ENCODE measurements around the gene CATSPER4.

DNA sequence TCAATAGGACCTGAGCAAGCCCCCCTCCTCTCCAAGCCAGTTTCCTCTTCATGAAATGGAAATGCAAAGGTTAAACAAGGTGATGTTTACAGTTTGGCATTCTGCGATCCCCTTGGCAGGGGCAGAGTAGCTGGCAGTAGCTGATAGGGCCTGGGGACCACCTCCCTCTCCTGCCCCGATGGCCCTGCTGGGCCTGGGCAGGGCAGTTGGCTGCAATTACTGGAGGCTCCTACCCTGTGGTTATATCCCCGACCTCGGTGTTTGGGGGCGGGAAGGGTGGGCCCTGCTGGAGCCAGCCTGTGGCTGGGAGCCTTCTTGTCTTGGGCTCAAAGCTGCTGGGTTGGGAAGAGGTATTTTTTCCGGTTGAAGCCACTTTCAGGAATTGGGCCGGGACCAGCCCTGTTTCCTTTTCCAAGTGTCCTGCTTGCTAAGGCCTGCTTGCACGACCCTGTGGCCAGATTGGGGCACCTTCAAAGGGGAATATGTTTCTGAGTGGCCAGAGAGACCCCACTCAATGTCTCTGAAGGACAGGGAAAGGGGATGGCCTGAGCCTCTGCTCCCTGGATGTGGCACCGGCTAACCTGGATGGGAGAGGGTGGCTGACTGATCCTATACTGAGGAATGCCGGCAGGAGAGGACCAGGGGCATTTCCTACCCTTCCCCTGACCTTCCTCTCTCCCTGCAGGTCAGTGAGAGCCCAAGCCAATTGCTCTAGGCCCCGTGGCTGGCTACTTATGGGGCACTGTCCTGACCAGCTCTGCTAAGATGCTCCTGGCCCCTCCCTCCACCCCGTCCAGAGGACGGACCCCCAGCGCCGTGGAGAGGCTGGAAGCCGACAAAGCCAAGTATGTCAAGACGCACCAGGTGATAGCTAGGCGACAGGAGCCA, 29.6 kb upstream of the CATSPER4 start:
- TF ChIP-seq CTCF (IDR thresholded peaks at IDR 0.05) (no peak), POLR2A (IDR thresholded peaks at IDR 0.05) (no peak)

All from heart left ventricle (tissue), 13 donors.